ENCODE measurements around the gene UBA52. TPM values are rescaled to one million over a fixed set of nuclear protein-coding genes. Genes with fewer than 3 reads are reported as not detected.
"Not testable (repeated sequence)": the region's sequence is repeated elsewhere in the genome, so short reads cannot be mapped to it uniquely, and the experiment has no call there.

Gene UBA52
- total RNA-seq, 1 donor from 2014 or later, result 992 TPM

- DNase-seq, result peak; percentile 99
Measured at GRCh38 chr19:18557411-18558201, 14.1 kb upstream of the UBA52 start, which contains the start of gene KXD1. TSS of gene KXD1 (plus strand) at chr19:18557870. CDS start at chr19:18562057, 4,187 bp downstream.

- DNase-seq, result no peak
Measured at GRCh38 chr19:18558202-18558555, 13.5 kb upstream of the UBA52 start.

- no peak for DNase-seq
Measured at GRCh38 chr19:18558604-18559003, 13.1 kb upstream of the UBA52 start.

GRCh38 chr19:18559685-18560084, 12.0 kb upstream of the UBA52 start:
- DNase-seq, result no peak

- peak; percentile 16 for DNase-seq
Measured at GRCh38 chr19:18562086-18562485, 9.6 kb upstream of the UBA52 start.

- DNase-seq, result no peak
Measured at GRCh38 chr19:18566953-18567352, 4.7 kb upstream of the UBA52 start.

GRCh38 chr19:18568367-18568766, 3.3 kb upstream of the UBA52 start:
- DNase-seq, result no peak

GRCh38 chr19:18574691-18575291, 3.1 kb downstream of the UBA52 start:
- no peak for DNase-seq

GRCh38 chr19:18576383-18576782, 4.7 kb downstream of the UBA52 start:
- DNase-seq, result no peak

GRCh38 chr19:18577365-18577914, 5.8 kb downstream of the UBA52 start:
- no peak for DNase-seq

GRCh38 chr19:18580311-18580710, 8.7 kb downstream of the UBA52 start:
- no peak for DNase-seq

GRCh38 chr19:18586306-18586705, 14.6 kb downstream of the UBA52 start:
- no peak for DNase-seq

GRCh38 chr19:18587561-18587960, 15.9 kb downstream of the UBA52 start:
- no peak for DNase-seq

GRCh38 chr19:18587962-18588610, 16.4 kb downstream of the UBA52 start:
- DNase-seq, result no peak

GRCh38 chr19:18588611-18589379, 17.1 kb downstream of the UBA52 start, which contains the start of gene REX1BD:
TSS of gene REX1BD (plus strand) at chr19:18588798. CDS start at chr19:18588802, 4 bp downstream.
- DNase-seq, result peak; percentile 81

GRCh38 chr19:18589380-18590272, 18.0 kb downstream of the UBA52 start:
- peak; percentile 52 for DNase-seq

- peak; percentile 41 for DNase-seq
Measured at GRCh38 chr19:18590273-18591272, 18.9 kb downstream of the UBA52 start.

GRCh38 chr19:18591735-18592385, 20.2 kb downstream of the UBA52 start:
- peak; percentile 67 for DNase-seq

GRCh38 chr19:18592732-18593131, 21.1 kb downstream of the UBA52 start:
- DNase-seq, result not testable (repeated sequence)

All from skin of body (tissue), 2 donors.